HUES6 (cell line): Measurements from ENCODE around the gene CCDC124.
"Not testable (repeated sequence)": the region's sequence is repeated elsewhere in the genome, so short reads cannot be mapped to it uniquely, and the experiment has no call there.

Experiments
- H3K27ac ChIP-seq: 2 replicates; pipeline ENCODE4 v1.7.0; 2013; ENCODE audit warnings: low read depth, mild to moderate bottlenecking, low read length, inconsistent platforms
- H3K27me3 ChIP-seq: 2 replicates; pipeline ENCODE4 v1.6.1; 2013; ENCODE audit warnings: low read length; ENCODE audit not compliant: control insufficient read depth, insufficient read depth
- H3K36me3 ChIP-seq: 2 replicates; pipeline ENCODE4 v1.6.1; 2013; ENCODE audit warnings: low read length; ENCODE audit not compliant: control insufficient read depth, insufficient read depth
- H3K4me1 ChIP-seq: 2 replicates; pipeline ENCODE4 v1.6.1; 2013; ENCODE audit warnings: low read length; ENCODE audit not compliant: control insufficient read depth, insufficient read depth
- H3K4me3 ChIP-seq: 2 replicates; pipeline ENCODE4 v1.5.1; 2013; ENCODE audit warnings: low read depth, low read length
- H3K9ac ChIP-seq: one replicate; pipeline ENCODE4 v1.6.1; 2013; ENCODE audit warnings: mild to moderate bottlenecking, low read length
- H3K9me3 ChIP-seq: 2 replicates; pipeline ENCODE4 v1.6.1; 2013; ENCODE audit warnings: low read depth, low read length; ENCODE audit not compliant: control insufficient read depth, insufficient read depth

CCDC124 gene

DNA sequence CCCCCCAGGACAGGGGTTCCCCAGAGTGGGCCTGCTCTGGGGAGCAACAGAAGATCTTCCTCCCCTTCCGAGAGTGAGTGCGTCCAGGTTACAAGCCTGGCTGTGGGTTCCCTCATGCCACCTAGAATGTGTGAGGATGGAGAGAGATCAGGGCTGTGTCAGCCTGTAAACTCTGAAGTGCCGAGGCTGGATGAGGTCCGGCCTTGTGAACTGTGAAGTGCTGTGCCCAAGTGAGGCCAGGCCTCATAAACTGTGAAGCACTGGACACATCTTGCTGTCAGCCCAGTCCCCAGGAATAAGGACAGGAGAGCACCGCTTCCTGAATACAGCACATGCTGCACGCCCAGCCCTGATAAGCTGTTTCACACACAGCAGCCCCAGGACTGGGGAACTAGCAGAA is 41.7 kb downstream of the CCDC124 start:
- H3K9me3 ChIP-seq, result no peaks in the 10 kb centered on the region
- H3K27me3 ChIP-seq, result no peaks in the 10 kb centered on the region
- H3K27ac ChIP-seq, result no peak overlapping the region
- H3K4me1 ChIP-seq, result peaks cover 4% of the 10 kb centered on the region; the same call in 1 of the 2 replicates
- peaks cover 18% of the 10 kb centered on the region for H3K36me3 ChIP-seq
- no peak overlapping the region for H3K9ac ChIP-seq
- no peak overlapping the region for H3K4me3 ChIP-seq

DNA sequence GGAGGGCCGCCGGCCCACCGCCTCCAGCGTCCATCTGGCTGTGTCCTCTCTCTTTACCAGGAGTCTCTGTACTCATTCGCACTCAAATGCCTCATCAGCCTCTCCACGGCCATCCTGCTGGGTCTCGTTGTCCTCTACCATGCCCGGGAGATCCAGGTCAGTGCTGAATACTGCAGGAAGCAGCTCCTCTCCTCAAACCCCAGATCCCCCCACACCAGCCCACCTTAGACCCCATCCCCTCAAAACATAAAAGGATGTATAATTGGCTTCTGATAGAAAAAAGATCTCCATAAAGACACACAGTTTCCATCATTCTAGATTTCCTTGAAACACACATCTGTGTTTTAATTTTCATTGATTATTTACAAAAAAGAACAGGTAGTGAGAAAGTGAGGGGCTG is 42.2 kb downstream of the CCDC124 start:
- H3K27me3 ChIP-seq, result no peaks in the 10 kb centered on the region
- no peak overlapping the region for H3K27ac ChIP-seq
- H3K9me3 ChIP-seq, result no peaks in the 10 kb centered on the region
- peaks cover 18% of the 10 kb centered on the region for H3K36me3 ChIP-seq
- H3K9ac ChIP-seq, result no peak overlapping the region
- no peak overlapping the region for H3K4me3 ChIP-seq
- no peaks in the 10 kb centered on the region for H3K4me1 ChIP-seq

DNA sequence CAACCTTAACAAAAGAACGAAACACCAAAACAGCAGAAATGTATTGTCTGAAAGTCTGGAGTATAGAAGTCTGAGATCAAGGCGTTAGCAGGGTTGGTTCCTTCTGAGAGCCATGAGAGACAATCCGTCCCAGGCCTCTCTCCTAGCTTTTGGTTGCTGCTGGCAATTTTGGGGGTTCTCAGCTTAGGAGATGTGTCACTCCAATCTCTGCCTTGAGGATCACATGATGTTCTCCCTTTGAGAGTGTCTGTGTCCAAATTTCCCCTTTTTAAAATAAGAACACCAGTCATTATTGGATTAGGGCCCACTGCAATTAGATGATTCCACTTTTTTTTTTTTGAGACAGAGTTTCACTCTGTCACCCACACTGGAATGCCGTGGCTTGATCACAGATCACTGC is 44.2 kb downstream of the CCDC124 start:
- Histone ChIP-seq H3K27me3 (no peaks in the 10 kb centered on the region), H3K4me1 (no peaks in the 10 kb centered on the region), H3K9ac (no peak overlapping the region), H3K9me3 (no peaks in the 10 kb centered on the region), H3K27ac (no peak overlapping the region), H3K4me3 (no peak overlapping the region), H3K36me3 (peaks cover 21% of the 10 kb centered on the region)

- Histone ChIP-seq H3K9ac (no peak overlapping the region), H3K9me3 (no peaks in the 10 kb centered on the region), H3K4me1 (no peaks in the 10 kb centered on the region), H3K36me3 (peaks cover 23% of the 10 kb centered on the region), H3K27ac (no peak overlapping the region), H3K27me3 (no peaks in the 10 kb centered on the region), H3K4me3 (no peak overlapping the region)
These were observed 44.7 kb downstream of the CCDC124 start for GRCh38 chr19:17977488-17977887.

DNA sequence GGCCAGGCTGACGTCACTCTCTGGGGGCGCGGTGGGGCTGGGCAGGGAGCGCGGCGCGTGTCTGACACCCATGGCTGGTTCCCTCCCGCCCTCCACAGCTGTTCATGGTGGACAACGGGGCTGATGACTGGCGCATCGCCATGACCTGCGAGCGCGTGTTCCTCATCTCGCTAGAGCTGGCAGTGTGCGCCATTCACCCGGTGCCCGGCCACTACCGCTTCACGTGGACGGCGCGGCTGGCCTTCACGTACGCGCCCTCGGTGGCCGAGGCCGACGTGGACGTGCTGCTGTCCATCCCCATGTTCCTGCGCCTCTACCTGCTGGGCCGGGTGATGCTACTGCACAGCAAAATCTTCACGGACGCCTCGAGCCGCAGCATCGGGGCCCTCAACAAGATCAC is 48.8 kb downstream of the CCDC124 start:
- Histone ChIP-seq H3K4me1 (no peaks in the 10 kb centered on the region), H3K9ac (no peak overlapping the region), H3K9me3 (no peaks in the 10 kb centered on the region), H3K4me3 (no peak overlapping the region), H3K27ac (no peak overlapping the region), H3K27me3 (no peaks in the 10 kb centered on the region), H3K36me3 (0 out of 2 replicates have a peak, but pooled peaks cover 5% of the 10 kb centered on the region)

DNA sequence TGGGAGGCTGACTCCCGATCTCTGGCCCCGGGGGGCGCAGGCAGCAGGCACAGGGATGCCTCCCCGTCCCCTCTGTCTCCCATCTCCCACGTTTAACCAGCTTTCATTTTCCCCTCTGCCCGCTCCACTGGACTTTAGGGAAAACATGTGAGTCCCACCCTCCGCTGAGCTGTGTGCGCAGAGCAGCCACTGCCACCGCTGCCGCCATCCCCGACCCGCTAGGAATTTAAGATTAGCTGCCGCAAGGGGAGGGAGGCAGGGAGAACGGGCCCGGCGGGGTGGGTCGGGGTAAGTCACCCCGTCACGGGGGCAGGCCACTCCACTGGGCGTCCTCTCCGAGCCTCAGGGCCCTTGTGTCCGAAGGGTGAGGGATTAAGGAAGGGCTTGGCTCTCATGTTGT is 49.6 kb downstream of the CCDC124 start:
- H3K36me3 ChIP-seq, result 0 out of 2 replicates have a peak, but pooled peaks cover 5% of the 10 kb centered on the region
- no peaks in the 10 kb centered on the region for H3K9me3 ChIP-seq
- no peak overlapping the region for H3K4me3 ChIP-seq
- H3K9ac ChIP-seq, result no peak overlapping the region
- no peak overlapping the region for H3K27ac ChIP-seq
- no peaks in the 10 kb centered on the region for H3K27me3 ChIP-seq
- H3K4me1 ChIP-seq, result no peaks in the 10 kb centered on the region

DNA sequence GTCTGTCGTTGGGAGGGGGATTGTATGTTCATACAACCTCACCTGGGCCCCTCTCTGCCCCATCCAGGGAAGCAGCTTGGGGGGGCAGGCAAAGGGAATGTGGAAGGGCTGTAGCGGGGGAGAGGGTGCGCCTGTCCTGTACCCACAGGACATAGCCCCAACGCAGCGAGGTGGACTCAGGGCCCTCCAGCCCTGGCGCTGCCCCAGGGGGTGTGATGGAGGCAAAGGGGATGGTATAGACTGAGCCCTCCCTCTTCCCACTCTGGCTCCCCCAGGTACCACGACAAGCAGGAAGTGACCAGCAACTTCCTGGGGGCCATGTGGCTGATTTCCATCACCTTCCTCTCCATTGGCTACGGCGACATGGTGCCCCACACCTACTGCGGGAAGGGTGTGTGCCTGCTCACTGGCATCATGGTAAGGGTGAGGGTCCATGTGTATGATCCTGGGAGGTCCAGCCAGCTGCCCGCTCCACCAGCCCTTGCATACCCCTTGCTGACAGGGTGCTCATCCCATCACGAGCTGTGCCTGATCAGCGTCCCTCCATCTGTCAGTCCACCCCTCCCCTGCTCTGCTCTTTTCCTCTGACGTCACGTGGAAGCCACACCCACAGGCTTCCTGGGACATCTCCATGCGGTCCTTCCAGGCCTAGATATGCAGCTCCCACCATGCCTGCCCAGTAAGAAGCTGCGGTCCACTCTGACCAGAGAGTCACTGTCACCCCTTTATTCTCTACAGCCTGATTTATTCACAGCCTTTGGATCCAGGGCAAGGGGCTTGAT is 52.4 kb downstream of the CCDC124 start:
- Histone ChIP-seq H3K4me1 (no peaks in the 10 kb centered on the region), H3K4me3 (no peak overlapping the region), H3K27me3 (no peaks in the 10 kb centered on the region), H3K36me3 (peaks cover 21% of the 10 kb centered on the region), H3K9ac (no peak overlapping the region), H3K27ac (no peak overlapping the region), H3K9me3 (no peaks in the 10 kb centered on the region)

DNA sequence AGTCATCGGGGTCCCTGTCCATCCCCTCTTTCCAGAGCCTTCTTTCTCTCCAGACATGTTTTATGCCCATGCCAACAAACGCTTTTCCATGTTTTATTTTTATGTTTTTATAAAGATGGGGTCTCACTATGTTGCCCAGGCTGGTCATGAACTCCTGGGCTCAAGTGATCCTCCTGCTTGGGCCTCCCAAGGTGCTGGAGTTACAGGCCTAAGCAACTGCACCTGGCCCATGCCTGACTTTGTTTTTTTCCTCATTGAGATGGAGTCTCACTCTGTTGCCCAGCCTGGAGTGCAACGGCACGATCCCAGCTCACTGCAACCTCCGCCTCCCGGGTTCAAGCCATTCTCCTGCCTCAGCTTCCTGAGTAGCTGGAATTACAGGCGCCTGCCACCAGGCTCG is 53.8 kb downstream of the CCDC124 start:
- not testable (repeated sequence) for H3K27me3 ChIP-seq, H3K9me3 ChIP-seq
- H3K36me3 ChIP-seq, result peaks cover 18% of the 10 kb centered on the region

DNA sequence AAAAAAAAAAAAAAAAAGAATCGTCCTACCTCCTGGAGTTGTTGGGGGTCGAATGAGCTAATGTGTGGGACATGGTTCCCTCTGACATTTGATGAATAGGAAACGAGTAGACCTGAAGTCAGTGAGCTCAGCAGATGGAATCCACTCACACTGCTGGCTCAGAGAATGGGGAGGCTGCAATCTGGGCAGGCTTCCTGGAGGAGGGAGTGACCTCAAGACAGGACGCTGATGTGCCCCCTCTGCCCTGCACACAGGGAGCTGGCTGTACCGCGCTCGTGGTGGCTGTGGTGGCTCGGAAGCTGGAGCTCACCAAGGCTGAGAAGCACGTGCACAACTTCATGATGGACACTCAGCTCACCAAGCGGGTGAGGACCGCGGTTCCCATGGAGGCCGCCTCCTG is 55.3 kb downstream of the CCDC124 start:
- Histone ChIP-seq H3K36me3 (peaks cover 15% of the 10 kb centered on the region), H3K27ac (no peak overlapping the region), H3K9ac (no peak overlapping the region), H3K4me3 (no peak overlapping the region), H3K4me1 (no peaks in the 10 kb centered on the region), H3K27me3 (no peaks in the 10 kb centered on the region), H3K9me3 (no peaks in the 10 kb centered on the region)

More for the DNA sequence above, 53.8 kb downstream of the CCDC124 start:
- H3K4me1 ChIP-seq, H3K4me3 ChIP-seq, H3K27ac ChIP-seq, H3K9ac ChIP-seq: not testable (repeated sequence)

DNA sequence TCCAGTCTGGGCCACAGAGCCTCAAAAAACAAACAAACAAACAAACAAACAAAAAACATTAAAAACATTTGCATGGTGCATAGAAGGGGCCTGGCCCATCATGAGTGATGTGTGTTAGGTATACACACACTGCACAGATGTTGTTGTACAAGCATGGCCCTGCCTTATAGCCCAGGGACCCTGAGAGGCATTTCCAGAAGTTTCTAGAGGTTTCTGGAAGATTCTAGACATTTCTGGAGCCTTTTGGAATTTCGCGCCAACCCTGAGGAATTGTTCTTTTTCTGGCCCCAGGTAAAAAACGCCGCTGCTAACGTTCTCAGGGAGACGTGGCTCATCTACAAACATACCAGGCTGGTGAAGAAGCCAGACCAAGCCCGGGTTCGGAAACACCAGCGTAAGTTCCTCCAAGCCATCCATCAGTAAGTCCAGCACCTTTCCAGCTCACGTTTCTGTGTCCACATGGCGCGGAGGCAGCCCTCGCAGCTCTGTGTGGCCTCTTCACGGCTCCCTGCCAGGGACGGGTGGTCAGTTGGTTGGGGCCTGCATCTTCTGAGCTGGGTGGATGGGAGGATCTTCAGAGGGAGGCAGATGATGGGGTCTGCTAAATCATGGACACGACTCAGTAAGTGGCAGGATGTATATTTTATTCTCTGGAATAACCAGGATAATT is 56.7 kb downstream of the CCDC124 start:
- no peaks in the 10 kb centered on the region for H3K27me3 ChIP-seq
- no peak overlapping the region for H3K4me3 ChIP-seq
- H3K36me3 ChIP-seq, result peaks cover 15% of the 10 kb centered on the region
- H3K4me1 ChIP-seq, result no peaks in the 10 kb centered on the region
- H3K9me3 ChIP-seq, result no peaks in the 10 kb centered on the region
- no peak overlapping the region for H3K9ac ChIP-seq
- H3K27ac ChIP-seq, result no peak overlapping the region

DNA sequence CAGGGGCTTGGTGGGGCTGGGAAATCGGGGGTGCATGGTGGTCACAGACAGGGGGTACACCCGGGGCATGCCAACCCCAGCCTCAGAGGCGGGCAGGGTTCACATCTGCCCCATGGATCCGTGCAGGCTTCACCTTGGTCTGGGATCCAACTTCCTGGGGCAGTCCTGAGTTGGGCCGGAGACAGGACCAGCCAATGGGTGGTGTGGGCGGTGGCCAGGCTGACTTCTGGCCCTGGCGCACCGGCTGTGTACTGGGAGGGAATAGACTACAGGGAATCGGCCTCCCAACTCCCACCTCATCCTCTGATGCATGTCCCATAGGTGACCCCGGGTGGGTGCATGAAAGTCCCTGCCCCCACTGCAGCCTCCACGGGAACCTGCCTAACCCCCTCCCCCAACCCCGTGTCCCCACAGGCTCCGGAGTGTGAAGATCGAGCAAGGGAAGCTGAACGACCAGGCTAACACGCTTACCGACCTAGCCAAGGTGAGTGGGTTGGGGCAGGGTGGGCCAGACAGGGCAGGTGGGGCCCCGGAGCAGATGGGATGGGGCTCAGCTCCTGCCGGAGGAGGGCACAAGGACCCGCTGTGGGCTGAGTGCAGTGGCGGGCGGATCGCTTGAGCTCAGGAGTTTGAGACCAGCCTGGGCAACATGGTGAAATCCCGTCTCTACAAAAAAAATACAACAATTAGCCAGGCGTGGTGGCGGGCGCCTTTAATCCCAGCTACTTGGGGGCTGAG is 60.4 kb downstream of the CCDC124 start:
- H3K27me3 ChIP-seq, result no peaks in the 10 kb centered on the region
- no peak overlapping the region for H3K27ac ChIP-seq
- no peak overlapping the region for H3K9ac ChIP-seq
- peaks cover 10% of the 10 kb centered on the region for H3K36me3 ChIP-seq
- H3K4me3 ChIP-seq, result no peak overlapping the region
- no peaks in the 10 kb centered on the region for H3K9me3 ChIP-seq
- H3K4me1 ChIP-seq, result no peaks in the 10 kb centered on the region
